ENCODE results near the gene TLCD1.

The TLCD1 gene, protein sequence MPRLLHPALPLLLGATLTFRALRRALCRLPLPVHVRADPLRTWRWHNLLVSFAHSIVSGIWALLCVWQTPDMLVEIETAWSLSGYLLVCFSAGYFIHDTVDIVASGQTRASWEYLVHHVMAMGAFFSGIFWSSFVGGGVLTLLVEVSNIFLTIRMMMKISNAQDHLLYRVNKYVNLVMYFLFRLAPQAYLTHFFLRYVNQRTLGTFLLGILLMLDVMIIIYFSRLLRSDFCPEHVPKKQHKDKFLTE

DNA sequence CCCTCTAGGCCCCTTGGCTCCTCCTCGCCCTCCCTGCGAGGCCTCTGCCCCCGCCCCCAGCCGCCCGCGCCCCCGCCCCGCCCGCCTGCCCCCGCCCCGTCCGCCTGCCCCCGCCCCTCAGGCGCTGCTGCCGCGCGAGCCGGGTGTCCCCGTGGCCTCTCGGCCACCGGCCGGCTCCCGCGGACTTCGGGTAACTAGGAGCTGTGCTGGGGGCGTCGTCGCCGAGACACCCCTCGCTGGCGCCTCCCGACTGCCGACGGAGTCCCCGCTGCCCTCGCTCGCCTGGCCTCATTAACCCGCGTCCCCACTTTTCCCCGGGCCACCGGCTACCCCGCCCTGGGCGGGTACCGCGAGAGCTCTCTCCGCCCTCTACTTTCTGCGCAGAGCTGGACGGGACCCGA, at the start of gene TLCD1:
Gene TLCD1 (minus strand): TSS at position 8 of the 401 bp plus-strand sequence. CDS start 136 bp downstream, outside the sequence.
- DNase-seq = no peak

DNA sequence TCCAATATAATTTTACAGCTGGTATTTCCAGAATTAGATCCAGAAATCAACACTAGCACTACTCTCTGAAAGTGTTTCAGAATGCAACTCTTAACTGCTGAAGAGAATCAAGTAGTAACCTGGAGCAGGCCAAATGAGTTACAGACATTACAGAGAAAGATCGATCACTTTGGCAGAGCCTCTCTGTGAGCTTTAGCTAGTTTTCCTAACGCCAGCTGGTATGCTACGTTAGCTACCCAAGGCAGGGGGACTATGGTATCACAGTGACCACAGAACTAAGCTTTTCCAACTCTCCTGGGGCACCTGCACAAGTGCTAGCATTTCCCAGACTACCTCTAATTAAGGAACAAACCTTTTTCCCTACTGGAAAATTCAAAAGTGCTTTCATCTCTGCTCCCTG, 48.2 kb upstream of the TLCD1 start:
- DNase-seq = no peak

DNA sequence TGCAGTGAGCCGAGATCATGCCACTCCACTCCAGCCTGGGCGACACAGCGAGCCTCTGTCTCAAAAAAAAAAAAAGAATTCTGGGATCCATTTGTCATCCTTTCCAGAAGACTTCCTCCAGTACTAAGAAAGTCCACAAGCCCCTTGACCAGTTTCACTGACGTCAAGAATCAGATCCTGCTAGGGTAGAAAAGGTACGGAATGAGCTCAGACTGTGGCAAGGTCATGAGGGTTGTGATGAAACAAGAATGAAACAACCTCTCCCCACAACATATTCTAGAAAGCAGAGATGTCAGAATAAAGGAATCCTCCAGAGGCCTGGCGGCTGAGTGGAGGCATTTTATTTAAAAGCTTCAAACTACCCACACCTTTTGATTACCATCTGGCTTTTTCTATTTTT, 47.7 kb upstream of the TLCD1 start:
- no peak for DNase-seq

DNA sequence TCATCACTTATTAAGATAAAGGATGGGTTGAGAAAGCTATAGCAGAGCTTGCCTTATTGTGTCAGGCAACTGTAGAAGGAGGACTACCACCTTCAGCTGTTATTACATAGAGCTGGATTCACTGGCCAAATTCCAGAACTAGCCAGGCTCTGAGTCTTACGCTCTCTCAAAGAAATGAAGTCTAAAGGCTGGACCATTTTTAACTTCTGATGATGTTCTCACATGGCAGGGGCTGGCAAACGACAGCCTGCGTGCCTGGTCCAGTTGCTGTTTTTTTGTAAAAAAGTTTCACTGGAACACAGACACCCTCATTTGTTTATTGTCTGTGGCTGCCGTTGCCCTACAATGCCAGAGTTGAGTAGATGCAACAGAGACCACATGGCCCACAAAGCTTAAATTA, 39.0 kb upstream of the TLCD1 start:
- no peak for DNase-seq

DNA sequence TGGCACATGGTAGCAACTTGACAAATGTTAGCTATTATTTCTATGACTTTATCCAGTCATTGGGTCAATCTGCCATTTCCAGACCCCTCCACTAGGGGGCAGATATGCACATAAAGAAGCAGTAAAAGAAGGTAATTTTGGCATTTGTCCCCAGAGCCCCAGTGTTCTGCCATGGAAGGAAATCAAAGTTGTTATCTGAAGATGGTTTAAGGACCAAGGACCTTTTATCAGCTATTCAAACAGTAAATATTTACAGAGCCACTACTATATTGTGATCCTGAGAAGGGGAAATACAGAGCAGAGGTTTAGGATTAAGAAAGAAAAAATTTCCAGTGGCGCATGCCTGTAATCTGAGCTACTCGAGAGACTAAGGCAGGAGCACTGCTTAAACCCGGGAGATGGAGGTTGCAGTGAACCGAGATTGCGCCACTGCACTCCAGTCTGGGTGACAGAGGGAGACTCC, 37.8 kb upstream of the TLCD1 start:
- DNase-seq = peak; percentile 66

DNA sequence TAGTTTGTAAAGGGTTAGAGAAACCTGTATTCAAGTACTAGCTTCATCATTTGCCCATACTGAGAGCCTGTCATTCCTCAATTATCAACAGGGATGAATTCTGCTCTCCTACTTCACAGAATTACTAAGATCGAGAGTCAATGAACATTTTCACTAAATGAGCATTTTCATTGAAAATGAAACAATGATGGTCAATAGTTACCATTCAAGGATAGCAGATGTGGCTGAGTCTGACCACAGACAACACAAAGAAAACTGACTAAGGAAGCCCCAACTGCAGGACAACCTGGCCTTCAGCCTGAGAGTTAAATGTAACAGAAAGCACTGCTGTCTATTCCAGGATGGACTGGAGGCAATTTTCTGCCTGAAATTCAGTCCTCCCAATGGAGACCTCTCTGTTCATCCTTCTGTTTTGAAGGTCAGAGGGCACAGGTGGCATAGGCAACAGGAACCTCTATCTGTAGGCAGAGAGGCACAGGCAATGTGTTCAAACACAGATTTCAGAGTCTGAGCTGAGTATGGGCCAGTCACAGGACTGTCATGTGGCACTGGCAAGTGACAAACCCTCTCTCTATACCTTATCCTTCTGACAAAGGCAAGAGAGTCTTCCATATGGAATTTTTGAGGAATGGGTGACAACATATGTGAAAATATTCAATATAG, 37.2 kb upstream of the TLCD1 start:
- DNase-seq = no peak

DNA sequence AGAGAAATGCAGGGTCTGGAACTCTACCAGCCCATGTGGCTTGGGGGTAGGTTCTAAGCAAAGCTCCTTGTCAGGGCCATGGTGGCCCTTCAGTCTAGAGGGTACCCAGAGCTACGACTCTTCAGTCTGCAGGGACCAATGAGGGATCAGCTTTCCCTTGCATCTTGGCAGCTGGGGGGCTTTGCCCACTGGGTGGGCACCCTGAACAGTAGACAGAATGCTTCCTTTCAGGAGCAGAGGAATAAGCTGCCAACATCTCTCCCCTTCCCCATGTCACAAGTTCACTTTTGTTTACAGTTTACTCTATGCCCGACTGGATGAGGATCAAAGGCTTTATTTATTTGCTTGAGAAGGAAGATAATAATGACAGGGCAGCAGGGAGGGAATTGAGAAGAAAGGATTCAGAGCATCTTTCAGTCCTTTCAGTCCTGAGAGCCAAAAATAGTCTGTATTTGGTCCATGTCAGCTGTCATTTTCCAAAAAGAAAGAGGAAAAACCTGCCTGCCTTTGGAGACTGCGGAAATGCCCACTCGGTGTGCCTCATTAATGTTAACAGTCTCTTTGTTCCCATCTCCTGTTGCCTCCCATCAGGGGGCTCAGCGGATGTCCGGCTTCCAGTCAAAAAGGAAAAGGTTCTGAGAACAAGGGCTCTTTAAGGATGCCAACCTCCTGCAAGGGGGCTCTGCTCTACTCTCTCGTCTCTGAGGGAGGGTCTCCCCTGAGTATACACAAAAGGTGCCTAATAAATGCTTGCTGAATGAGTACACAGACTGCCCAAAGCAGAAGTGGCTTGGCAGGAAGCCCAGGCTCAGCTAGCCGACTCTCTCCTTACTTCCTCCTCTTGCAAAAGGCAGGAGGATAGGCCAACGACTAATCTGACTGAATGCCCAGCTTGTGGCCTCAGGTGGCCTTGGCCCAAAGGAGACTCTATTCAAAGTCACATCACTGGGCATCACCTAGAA, 34.8 kb upstream of the TLCD1 start:
- DNase-seq = peak; percentile 62

DNA sequence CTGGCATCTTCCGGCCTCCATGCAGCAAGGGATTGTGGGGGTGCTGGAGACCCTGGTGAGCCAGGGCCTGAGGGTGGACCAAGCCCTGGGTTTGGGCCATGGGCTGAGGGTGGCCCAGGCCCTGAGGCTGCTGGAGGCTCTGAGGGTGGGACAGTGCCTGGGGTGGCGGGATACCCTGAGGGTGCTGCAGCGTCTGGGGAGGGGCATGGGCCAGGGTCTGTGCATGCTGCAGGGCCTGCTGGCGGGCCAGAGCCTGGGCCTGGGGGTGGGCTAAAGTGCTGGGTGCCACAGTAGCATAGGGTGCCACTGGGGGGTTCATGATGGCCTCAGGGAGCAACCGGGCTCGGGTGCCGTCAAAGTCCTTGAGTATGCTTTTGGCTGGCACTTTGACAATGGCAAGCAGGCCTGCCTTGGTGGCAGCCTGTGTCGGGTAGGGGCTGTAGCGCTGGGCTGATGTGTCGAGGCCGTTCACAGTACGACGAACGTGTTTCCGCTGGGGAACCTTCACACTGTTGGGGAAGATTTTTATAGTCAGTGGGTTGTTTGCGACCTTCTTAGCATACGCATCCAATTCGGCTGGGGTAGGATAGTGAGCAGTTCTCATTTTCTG, 33.3 kb upstream of the TLCD1 start:
- DNase-seq = no peak

DNA sequence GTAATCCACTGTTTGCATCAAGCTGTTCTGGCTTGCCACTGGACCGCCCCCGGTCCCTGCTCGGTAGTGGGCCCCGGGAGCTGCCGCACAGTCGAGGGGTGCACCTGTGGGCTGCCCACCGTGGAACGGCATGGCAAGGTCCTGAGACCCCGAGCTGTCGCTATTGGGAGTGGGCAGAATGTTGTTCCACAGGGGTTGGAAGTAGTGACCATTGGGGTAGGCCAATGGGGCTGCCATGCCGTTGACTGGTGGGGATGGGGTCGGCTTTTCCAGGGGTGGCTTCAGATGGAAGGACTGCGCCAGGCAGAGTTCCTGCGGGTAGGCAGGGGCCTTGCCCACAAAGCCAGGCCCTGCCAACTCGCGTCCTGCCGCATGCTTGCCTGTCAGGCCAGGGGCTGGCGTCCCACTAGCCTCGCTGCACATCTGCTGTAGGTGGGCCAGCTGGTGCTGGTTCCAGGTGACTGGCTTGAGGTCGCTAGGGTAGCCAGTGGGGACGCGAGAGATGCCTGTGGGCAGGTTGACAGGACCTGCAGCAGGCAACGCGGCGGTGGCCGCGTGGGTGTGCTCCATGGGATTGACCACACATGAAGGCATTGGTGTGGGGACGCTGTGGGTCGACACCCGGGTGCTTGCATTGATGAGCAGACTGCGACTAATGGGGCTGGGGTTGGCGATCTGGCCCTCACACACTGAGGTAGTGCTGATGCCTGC, 32.5 kb upstream of the TLCD1 start:
- DNase-seq = no peak

DNA sequence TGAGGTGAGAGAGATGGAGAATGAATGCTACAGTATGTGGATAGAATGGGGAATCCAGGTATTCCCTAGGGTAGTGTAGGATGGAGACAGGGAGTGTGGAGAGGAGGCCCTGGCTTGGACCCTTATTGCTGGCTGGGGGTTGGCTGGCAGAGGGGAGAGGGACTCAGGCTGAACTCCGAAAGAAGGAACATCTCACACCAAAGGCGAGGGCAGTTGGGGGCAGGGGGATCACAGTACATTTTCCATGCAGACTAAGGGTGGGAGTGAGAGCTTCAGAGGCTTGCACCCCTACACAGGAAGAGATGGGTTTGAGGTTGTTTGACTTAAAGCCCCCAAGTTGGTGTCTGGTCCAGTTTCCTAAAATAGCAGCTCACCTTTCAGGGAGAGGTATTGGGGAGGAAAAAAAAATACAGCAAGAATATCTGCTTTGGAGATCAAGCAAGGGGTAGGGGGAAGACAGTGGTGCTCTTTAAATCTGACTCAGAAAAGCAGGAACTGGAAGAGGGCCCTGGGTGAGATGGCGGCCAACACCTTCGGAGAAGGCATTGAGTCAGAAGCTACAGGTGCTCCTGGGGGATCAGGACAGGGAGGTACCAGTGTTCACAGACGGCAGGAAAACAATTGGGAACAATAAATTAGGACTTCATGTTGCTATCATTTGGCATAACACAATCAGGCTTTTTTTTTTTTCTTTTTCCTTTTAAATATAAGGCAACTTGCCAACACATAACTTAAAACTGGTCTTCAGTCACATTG, 30.2 kb upstream of the TLCD1 start:
- DNase-seq = no peak

DNA sequence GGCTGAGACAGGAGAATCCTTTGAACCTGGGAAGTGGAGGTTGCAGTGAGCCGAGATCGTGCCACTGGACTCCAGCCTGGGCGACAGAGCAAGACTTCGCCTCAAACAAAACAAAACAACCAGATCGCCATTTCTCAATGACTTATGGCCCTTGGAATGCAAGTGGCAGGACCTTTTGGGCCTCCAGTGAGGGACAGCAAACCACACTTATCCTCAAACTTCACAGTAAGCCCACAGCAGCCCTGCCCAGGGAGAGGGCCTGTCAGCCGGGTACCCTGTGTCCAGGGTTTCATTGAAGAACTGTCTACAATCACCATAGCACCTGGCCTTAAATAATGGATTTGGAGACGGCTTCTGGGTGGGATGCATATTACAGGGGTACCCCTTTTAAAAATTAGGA, 29.5 kb upstream of the TLCD1 start:
- DNase-seq = peak; percentile 28

DNA sequence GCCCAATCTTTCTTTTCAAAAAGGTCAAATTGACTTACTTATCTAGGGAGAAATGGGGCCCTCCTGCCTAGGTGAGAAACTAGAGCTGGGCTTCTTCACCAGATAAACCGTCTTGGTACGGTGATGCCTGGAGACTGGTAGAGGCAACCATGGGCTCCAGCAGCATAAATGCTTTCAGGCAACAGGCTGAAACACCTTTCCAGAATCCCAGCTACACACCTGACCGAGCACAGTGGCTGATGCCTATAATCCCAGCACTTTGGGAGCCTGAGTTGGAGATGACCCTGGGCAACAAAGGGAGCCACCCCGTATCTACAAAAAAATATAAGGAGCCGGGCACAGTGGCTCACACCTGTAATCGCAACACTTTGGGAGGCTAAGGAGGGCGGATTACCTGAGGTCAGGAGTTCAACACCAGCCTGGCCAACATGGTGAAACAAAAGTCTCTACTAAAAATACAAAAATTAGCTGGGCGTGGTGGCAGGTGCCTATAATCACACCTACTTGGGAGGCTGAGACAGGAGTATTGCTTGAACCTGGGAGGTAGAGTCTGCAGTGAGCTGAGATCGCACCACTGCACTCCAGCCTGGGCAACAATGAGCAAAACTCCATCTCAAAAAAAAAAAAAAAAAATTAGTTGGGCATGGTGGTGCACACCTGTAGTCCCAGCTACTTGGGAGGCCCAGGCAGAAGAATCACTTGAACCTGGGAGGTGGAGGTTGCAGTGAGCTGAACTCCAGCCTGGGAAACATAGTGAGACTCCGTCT, 25.8 kb upstream of the TLCD1 start:
- no peak for DNase-seq

DNA sequence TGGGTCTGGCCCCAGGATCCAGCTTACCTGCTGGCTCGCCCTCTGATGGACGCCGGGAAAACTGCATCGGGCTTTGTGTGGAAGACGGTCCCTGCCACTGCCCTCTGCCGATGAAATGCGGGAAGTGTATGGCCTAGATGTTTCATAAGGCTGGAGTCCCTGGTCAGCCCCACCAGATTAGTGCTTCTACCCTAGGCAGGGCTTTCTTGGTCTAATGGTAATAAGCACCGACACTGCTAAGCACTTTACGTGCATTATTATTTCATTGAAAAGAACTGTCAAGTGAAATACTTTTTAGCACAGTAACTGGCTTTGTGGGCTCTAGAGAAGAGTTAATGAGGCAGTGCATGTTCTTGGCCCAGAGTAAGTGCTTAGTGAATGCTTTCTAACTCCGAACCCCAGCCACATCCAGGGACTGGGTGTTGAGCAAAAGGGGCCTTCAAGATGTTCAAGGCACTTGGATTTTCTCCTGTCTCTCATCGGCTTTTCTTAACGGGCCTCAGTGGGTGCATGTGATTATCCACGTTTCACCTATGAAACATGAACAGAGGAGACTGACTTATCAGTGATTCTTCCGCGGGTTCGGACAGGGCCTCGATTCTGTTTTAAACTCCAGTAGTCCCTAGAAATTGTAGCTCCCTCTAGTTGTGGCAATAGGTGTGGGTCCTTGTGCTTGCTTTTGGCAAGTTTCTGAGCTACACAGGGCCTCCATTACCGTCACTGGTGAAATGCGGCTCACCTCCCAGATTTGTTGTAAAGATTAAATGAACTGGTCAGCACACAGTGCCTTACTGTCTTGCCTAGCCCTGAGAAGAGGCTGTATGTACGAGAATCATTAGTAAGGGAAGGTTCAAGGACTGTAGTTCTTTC, 24.4 kb upstream of the TLCD1 start:
- peak; percentile 85 for DNase-seq

DNA sequence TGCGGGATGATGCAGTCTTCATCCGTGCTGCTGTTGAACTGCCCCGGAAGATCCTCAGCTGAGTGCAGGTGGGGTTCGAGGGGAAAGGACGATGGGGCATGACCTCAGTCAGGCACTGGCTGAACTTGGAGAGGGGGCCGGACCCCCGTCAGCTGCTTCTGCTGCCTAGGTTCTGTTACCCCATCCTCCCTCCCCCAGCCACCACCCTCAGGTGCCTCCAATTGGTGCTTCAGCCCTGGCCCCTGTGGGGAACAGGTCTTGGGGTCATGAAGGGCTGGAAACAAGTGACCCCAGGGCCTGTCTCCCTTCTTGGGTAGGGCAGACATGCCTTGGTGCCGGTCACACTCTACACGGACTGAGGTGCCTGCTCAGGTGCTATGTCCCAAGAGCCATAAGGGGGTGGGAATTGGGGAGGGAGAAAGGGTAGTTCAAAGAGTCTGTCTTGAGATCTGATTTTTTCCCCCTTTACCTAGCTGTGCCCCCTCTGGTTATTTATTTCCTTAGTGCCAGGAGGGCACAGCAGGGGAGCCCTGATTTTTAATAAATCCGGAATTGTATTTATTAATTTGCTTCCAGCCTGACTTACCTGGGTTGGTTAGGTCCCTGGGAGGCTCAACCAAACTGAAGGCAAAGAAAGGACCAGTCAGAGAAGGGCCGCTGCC, 23.6 kb upstream of the TLCD1 start:
- DNase-seq = no peak

DNA sequence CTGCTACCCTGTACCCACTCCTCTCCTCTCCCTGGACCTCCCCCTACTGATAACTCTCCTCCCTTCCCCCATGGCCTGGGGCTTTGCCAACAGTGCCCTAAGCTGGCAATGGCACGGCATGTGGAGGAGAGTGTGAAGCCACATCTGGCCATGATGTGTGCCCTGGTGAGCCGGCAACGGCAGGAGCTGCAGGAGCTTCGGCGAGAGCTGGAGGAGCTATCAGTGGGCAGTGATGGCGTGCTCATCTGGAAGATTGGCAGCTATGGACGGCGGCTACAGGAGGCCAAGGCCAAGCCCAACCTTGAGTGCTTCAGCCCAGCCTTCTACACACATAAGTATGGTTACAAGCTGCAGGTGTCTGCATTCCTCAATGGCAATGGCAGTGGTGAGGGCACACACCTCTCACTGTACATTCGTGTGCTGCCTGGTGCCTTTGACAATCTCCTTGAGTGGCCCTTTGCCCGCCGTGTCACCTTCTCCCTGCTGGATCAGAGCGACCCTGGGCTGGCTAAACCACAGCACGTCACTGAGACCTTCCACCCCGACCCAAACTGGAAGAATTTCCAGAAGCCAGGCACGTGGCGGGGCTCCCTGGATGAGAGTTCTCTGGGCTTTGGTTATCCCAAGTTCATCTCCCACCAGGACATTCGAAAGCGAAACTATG, 23.0 kb upstream of the TLCD1 start:
- DNase-seq = no peak

DNA sequence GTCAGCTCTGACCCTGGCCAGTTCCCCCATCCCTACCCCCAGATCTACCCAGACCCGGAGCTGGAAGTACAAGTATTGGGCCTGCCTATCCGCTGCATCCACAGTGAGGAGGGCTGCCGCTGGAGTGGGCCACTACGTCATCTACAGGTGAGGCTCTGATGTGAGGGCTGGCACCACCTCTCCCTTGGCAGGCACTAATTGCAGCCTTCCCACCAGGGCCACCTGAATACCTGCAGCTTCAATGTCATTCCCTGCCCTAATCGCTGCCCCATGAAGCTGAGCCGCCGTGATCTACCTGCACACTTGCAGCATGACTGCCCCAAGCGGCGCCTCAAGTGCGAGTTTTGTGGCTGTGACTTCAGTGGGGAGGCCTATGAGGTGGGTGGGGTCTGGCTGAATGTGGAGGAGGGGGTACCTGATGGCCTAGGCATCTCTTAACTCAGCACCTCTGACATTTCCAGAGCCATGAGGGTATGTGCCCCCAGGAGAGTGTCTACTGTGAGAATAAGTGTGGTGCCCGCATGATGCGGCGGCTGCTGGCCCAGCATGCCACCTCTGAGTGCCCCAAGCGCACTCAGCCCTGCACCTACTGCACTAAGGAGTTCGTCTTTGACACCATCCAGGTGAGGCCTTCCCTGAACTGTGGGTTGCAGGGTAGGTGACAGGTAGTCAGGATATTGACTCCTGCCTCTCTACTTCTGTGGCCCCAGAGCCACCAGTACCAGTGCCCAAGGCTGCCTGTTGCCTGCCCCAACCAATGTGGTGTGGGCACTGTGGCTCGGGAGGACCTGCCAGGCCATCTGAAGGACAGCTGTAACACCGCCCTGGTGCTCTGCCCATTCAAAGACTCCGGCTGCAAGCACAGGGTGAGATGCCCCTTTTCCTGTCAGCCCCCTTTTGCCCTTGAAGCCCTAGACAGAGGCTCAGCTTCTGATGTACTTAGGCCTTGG, 22.0 kb upstream of the TLCD1 start:
- DNase-seq = no peak

DNA sequence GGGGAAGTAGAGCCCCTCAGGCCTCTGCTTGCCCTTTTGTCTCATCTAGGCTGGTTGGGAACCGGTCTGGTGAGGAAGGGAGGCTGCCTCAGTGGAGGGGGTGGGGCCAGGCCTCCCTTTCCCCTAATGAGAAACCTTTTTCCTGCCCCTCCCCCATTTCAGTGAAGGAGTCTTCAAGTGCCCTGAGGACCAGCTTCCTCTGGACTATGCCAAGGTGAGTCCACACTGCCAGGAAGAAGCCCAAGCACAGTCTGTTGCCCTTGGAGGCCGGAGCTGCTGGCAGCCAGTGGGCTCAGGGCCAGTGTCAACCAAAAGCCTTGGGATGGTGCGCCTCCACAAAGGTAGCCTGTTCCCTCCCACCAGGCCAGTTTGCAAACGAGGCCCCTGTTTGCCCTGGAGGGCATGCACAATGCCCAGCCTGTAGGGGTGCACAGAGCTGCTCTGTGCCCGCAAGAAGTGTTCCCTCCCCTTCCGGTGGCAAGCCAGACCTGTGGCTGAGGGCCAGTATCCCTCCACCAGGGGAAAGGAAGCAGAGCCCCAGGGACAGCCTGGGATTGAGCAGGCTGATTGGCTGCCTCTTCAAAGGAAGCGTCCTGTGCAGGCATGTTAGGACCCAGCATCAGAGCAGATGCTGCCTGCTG, 21.1 kb upstream of the TLCD1 start:
- DNase-seq = no peak

All from HCEC 1CT (cell line).